Activated CD4-positive, alpha-beta T cell treated with anti-CD3 and anti-CD28 coated beads for 36 hours (primary cell): ENCODE results near the gene FEM1B. TPM values are rescaled to one million over a fixed set of nuclear protein-coding genes. Genes with fewer than 3 reads are reported as not detected.

Source experiments
- ATAC-seq: fragments of 200-7000 bp; cut with Tn5 transposase; one replicate; pipeline ENCODE4 v1.10.0; 2021; ENCODE audit warnings: mild to moderate bottlenecking, moderate library complexity
- CTCF ChIA-PET: fragments of 350-600 bp; sonication (Branson Sonifier 250); formaldehyde crosslinking; loops from one replicate; lab custom pipeline; 2021; ENCODE audit warnings: antibody characterized with exemption; lab: Charles Lee
- POLR2A ChIA-PET: fragments of 350-600 bp; sonication (Branson Sonifier 250); formaldehyde crosslinking; loops from one replicate; lab custom pipeline; 2021; ENCODE audit warnings: antibody characterized with exemption, inconsistent platforms; lab: Charles Lee
- DNase-seq: peaks from one replicate; pipeline ENCODE4 v3.0.0-alpha.2; 2020
- H3K27ac Mint-ChIP-seq: one replicate; pipeline ENCODE4 v1.8.0; 2021; ENCODE audit warnings: mixed read lengths
- H3K27me3 Mint-ChIP-seq: one replicate; pipeline ENCODE4 v1.8.0; 2021; ENCODE audit warnings: mixed read lengths
- H3K36me3 Mint-ChIP-seq: one replicate; pipeline ENCODE4 v1.8.0; 2021; ENCODE audit warnings: low read depth, mixed read lengths
- H3K4me1 Mint-ChIP-seq: one replicate; pipeline ENCODE4 v1.8.0; 2021; ENCODE audit warnings: mixed read lengths
- H3K4me3 Mint-ChIP-seq: one replicate; pipeline ENCODE4 v1.8.0; 2021; ENCODE audit warnings: mild to moderate bottlenecking, moderate library complexity, mixed read lengths
- H3K9me3 Mint-ChIP-seq: one replicate; pipeline ENCODE4 v1.8.0; 2021; ENCODE audit warnings: low read depth, mixed read lengths
- intact Hi-C, 2 experiments: fragments of 100-400 bp; cut with DNase I in 1 of 2; cut with micrococcal nuclease in 1 of 2; formaldehyde crosslinking; loops; one replicate each; pipeline versions ENCODE4 v1.14.2 to v1.15.1; 2022 to 2024; cut with DNase I, micrococcal nuclease
- total RNA-seq, 2 experiments: library from RNA; stranded (reverse); gene quantifications; one replicate each; pipeline ENCODE4 v1.2.3, GENCODE V29; 2021

FEM1B gene
- total RNA-seq, 2 experiments from 2014 or later = 41.1 to 50.0 TPM

DNA sequence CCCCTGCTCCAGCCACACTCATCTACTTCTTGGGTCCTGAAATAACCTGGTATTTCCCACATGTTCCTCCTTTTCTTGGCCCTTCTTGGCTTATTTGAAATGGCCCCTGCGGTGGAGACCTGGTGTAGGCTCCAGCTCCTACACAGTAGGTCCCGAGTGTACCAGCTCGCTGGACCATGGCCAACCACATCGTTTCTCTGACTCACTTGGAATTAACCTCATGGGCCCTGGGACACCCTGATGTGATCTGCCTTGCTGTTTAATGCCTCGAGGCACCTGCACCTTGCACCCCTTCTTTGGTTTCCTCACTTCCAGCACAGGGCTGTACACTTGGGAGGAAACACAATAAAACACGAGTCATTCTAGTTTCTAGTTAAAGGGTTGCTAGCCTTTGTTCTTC lies 60.3 kb downstream of the FEM1B start:
- Mint-ChIP-seq H3K27me3 (no peaks in the 10 kb centered on the region), H3K27ac (no peak overlapping the region), H3K9me3 (no peaks in the 10 kb centered on the region), H3K36me3 (no peaks in the 10 kb centered on the region), H3K4me3 (no peak overlapping the region), H3K4me1 (peaks cover 3% of the 10 kb centered on the region)
- CTCF ChIA-PET = interaction anchor here (1.0 kb wide), 1 partner anchor 14 kb away, joined by 3 read pairs; no protein-coding TSS in a partner anchor
- POLR2A ChIA-PET = no interaction called here
- intact Hi-C loops = no loop called here
- ATAC-seq = no peak
- no peak for DNase-seq

DNA sequence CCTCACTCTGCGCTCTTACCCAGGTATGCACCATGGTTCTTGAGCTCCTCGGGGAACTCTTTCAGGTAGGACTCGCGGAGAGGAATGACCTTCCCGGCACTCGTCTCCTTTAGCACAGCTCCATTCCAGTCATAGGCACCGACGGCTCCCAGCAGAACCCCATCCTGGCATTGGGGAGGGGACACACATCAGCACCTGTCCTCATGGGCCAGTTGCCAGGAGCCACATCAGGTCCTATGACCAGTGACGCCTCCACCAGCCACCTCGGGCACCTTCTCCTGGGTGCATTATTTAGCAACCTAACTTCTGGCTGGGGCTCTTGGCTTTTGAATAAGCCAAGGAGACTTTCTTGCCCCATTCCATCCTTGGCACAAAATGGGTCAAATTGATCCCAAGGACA lies 61.9 kb downstream of the FEM1B start:
- POLR2A ChIA-PET = no interaction called here
- ATAC-seq (no peak), DNase-seq (no peak)
- Mint-ChIP-seq H3K4me3 (no peak overlapping the region), H3K36me3 (no peaks in the 10 kb centered on the region), H3K27me3 (no peaks in the 10 kb centered on the region), H3K27ac (no peak overlapping the region), H3K4me1 (no peaks in the 10 kb centered on the region), H3K9me3 (no peaks in the 10 kb centered on the region)
- CTCF ChIA-PET = no interaction called here
- intact Hi-C loops = no loop called here

DNA sequence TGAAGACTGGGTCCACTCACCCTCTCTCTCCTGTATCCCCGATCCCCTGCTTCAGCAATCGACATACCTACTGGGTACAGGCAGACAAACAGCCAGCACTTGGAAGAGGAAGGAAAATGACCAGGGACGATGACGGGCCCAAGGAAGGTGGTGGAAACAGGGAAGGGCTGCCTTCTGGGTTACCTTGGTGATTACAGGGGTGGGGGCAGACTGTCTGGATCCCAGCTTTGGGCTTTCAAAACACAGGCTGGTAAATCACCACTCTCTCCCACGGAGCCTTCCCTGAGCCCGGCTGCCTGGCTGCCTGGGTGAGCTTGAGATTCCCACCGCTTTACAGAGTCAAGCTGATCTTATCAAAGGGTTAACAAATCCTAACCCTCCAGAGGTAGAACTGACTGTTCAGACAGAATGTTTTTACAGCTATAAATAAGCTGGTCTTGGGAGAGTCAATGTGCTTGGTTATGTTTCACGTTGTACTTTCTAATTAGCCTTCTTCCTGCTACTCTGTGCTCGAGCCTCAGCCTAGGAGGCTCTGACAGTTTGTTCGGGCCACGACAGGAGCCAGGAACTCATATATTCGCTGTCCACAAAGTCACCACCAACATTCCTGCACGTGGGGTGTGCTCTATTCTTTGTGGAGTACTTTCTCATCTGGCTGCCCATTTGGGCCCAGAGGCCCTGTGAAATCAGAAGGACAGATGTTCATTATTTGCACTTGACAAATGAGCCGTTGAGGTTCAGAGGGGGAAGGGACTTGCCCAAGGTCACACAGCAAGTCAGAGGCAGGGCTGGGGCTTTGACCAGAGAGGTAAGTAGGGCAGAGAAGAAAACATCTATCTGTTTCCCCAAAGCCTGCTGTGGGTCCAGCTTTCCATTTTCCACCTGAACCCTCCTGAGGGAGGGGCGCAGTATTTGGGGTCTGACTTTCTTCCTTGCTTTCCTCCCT lies 63.5 kb downstream of the FEM1B start:
- ATAC-seq = no peak
- H3K9me3 Mint-ChIP-seq = no peaks in the 10 kb centered on the region
- no peaks in the 10 kb centered on the region for H3K27me3 Mint-ChIP-seq
- H3K4me3 Mint-ChIP-seq = no peak overlapping the region
- DNase-seq = no peak
- ChIA-PET CTCF (interaction anchor here (0.6 to 1.1 kb wide), 3 partner anchors 33 to 63 kb away, joined by 3 read pairs; no protein-coding TSS in a partner anchor), POLR2A (no interaction called here)
- no peaks in the 10 kb centered on the region for H3K4me1 Mint-ChIP-seq
- H3K36me3 Mint-ChIP-seq = no peaks in the 10 kb centered on the region
- H3K27ac Mint-ChIP-seq = no peak overlapping the region
- intact Hi-C loops = no loop called here

DNA sequence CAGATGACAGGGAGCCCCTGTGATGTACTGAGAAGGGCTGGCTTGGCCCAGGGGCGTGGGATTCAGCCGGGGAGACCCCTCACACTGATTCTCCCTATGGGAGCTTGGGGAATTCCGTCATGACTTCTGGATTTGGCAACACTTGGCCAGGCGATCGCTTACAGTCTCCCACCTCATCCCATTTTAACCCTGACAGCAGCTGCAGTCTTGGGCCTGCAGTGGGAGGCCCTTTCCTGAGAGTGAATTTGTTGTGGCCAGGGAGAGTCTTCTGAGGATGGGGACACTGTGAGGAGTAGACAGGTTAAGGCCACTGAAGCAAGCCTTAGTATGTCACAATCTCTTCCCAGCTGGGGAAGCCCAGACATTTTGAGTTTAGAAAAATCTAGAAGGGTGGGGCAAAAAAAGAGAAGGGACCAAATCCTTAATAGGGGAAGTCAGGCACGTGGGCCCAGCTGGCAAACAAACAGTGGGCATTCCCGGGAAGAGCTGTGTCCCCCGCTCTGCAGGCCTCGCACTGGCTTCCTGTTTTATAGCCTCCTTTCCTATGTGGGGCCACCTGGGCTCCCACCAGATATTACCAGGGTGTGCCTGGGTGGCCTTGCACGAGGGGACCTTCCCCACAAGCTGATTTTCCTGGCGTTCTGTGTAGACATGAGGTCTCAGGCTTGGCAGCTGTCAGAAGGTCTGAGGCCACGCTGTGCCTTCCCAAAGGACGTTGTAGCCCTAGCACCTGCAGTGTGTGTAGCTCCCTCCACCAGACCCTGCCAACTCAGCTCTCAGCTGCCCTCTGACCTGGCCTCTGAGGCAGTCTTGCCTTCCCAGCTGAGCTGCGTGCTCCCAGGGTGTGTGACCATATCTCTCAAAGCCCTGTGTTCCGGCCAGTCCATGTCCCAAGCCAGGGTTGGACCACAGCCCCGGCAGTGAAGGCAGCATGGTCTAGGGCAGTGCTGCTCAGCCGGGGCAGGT lies 64.5 kb downstream of the FEM1B start:
- no peaks in the 10 kb centered on the region for H3K9me3 Mint-ChIP-seq
- POLR2A ChIA-PET = no interaction called here

DNA sequence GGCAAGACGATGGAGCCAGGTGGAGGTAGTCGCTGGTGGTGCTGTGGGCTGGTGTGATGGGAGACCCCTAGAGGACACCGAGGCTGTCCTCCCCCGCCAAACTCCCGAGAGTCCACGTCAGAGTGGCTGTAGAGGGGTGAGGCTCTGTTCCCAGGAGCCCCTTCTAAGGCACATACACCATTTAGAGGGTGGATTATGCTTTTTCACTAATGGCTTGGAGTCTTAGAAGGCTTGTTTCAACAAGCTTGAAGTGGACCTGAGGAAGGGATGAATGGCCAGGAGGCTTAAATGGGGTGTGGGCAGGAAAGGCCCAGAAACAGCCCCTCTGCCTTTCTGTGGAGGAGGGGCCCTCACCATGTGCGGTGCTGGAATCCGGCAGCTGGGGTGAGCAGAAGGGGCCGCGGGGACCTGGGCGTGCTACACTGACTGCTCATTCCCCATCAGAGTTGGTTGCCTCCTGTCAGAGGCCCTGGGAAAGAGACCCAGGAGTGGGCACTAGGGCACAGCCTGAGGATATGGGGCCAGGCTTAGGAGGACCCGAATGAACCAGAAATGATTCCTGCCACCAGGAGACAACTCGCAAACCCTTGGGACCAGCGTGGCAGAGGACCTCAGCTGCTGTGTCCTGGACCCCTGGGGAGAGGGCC lies 66.2 kb downstream of the FEM1B start:
- H3K4me3 Mint-ChIP-seq = no peak overlapping the region
- no peaks in the 10 kb centered on the region for H3K36me3 Mint-ChIP-seq
- DNase-seq (no peak), ATAC-seq (no peak)
- no peak overlapping the region for H3K27ac Mint-ChIP-seq
- H3K27me3 Mint-ChIP-seq = no peaks in the 10 kb centered on the region
- ChIA-PET CTCF (interaction anchor here (0.7 to 0.9 kb wide), 2 partner anchors 206 to 474 kb away, joined by 3 read pairs; no protein-coding TSS in a partner anchor), POLR2A (interaction anchor here (0.7 kb wide), 1 partner anchor 1119 kb away, joined by 5 read pairs; no protein-coding TSS in a partner anchor)
- H3K4me1 Mint-ChIP-seq = no peaks in the 10 kb centered on the region
- no peaks in the 10 kb centered on the region for H3K9me3 Mint-ChIP-seq
- intact Hi-C loops = no loop called here

More for the DNA sequence above, 64.5 kb downstream of the FEM1B start:
- CTCF ChIA-PET = interaction anchor here (0.9 to 1.1 kb wide), 3 partner anchors 32 to 208 kb away, joined by 3 to 4 read pairs (median 3); no protein-coding TSS in a partner anchor
- Mint-ChIP-seq H3K27ac (no peak overlapping the region), H3K4me3 (no peak overlapping the region), H3K4me1 (no peaks in the 10 kb centered on the region), H3K36me3 (no peaks in the 10 kb centered on the region), H3K27me3 (no peaks in the 10 kb centered on the region)
- intact Hi-C loops = no loop called here
- DNase-seq (no peak), ATAC-seq (no peak)

DNA sequence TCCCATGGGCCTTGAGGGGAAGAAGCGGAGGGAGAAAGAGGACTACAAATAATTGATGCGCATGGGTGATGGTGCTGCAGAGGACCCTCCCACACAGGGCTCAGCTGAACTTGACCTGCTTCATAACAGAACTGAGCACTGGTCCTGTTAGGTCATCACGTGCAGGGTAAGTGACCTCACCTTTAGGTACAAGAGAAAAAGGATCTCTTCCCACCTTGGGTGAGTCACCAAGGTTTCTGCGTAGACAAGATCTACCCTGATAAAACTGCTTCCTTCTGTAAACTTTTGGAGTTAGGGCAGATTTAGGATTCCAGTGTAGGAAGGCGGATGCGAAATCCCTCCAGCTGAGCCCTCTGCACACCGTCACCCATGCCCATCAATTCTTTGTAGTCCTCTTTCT lies 67.1 kb downstream of the FEM1B start:
- intact Hi-C loops = no loop called here
- no peak overlapping the region for H3K4me3 Mint-ChIP-seq
- no peaks in the 10 kb centered on the region for H3K9me3 Mint-ChIP-seq
- no peaks in the 10 kb centered on the region for H3K27me3 Mint-ChIP-seq
- no peaks in the 10 kb centered on the region for H3K4me1 Mint-ChIP-seq
- POLR2A ChIA-PET = interaction anchor here (0.6 kb wide), 1 partner anchor 24 kb away, joined by 3 read pairs; no protein-coding TSS in a partner anchor
- no peaks in the 10 kb centered on the region for H3K36me3 Mint-ChIP-seq
- CTCF ChIA-PET = interaction anchor here (0.8 kb wide), 1 partner anchor 14 kb away, joined by 3 read pairs; no protein-coding TSS in a partner anchor
- H3K27ac Mint-ChIP-seq = no peak overlapping the region
- no peak for DNase-seq
- peak; percentile 42 for ATAC-seq

Other genes with a start within 250 kb of the FEM1B start
- gene PIAS1, start 223.4 kb upstream of the FEM1B start, total RNA-seq = 10 to 100 TPM; 26.7 to 45.8 TPM
- gene CALML4, start 72.4 kb upstream of the FEM1B start, total RNA-seq = 1 to 10 TPM; 6.8 to 9.2 TPM
- 10 to 100 TPM; 45.1 to 48.2 TPM for gene CLN6, start 48.0 kb upstream of the FEM1B start, total RNA-seq
- gene ITGA11, start 154.4 kb downstream of the FEM1B start, total RNA-seq = 1 to 10 TPM; 2.9 to 3.2 TPM